SKM-1 treated with dmso at 0.1 percent for 144 hours (cell line): ENCODE data around the gene MLIP.

Experiments
- DNase-seq: peaks from one replicate; lab custom pipeline; 2025; ENCODE audit not compliant: unreplicated experiment; lab: John Stamatoyannopoulos, UW

The MLIP gene

DNA sequence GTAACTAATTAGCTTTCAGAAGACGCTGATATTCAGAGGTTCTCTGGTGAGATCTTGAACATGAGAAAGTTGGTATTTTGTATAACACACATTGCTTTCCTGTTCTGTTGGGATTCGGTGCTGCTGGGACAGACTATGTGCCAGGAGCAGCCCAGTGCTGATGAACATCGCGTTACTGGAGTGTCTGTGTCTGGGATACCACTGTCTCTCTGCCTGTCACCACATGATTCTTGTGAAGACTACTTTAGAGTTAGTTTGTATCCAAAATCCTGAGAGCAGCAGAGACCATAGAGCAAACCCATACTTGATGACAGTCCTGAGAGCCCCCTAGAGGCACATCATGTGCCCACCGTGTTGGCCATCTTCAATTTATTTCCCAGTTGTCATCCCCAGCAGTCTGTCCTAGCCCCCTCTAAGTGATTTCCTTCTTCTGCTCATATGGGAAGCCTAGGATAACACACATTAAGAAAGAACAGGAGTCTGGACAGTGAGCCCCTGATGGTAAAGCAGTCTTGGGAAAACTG, 155.2 kb downstream of the MLIP start:
- DNase-seq, result no peak

DNA sequence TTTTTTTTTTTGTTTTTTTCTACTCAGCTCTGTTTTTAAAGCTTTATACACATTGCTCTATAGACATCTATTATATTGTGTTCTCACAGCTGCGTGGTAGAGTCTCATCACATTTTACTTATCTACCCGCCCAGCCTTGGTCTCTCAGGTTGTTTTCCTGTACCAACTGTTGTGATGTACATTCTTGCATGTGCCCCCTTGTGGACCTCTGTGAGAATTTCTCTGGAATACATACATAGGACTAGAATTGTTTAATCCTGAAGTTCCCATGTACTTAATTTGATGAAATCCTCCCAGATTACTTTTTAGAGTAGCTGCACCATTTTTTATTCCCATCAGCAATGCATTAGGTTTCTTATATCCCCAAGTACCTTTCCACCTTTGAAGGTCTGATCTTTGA, 156.6 kb downstream of the MLIP start:
- peak; percentile 15 for DNase-seq

DNA sequence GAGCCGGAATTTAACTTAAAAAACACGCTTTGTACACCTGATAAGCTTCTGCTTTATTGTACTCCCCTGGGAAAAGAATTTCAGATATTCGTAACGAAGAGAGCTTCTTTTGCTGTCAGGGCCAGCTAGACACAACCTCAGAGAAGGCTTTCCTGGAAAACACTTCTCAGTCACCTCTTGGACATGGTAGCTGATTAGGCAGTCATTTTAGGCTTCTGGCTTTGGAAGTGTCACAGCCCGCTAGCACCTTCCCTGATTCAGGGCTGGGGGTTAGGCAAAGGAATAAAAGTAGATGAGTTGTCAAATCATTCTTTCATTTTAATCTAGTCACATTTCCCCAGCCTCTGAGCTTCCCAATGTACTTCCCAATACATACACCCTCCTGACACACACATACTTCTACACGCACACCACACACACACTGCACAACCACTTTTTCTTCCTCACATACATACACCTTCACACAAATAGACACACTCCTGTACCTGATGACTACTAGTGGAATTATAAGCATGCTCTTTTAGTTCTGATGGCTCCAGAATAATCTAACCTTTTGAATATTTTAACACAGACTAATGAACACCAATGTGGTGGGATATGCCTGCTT, 162.1 kb downstream of the MLIP start:
- no peak for DNase-seq

DNA sequence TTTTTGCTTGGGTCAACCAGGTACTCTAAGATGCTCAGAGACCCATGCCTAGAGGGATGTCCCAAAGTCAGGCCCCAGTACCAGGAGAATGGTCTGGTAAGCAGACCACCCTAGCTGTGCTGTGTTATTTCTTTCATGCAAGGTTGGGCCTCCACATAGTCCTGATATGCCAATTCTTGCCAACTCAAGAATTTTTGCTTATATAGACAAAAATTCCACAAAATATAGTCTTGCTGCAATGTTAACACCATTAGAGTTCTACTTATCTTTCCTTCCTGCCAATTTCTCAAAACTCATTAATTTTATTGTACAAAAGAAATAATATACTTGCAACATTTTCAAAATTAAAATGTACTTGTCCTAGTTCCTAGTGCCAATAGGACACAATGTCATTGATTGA, 163.1 kb downstream of the MLIP start:
- DNase-seq, result no peak

DNA sequence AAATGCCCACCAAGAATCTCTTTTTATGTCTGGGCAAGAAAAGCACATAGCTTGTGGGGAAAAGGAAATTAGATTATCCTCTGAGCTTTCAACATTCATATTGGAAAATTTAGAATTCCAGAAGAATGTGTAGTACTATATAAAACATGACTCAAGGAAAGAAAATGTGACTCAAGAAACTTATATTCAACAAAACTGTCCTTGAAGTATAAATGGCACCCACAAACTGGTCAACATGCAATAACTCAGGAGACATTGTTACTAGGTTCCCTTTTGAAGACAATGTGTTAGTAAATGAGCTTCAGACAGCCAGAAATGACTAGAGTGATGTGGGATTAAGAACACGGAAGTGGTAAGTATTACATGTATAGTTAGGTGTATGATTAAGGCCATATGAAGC, 170.9 kb downstream of the MLIP start:
- DNase-seq, result no peak

DNA sequence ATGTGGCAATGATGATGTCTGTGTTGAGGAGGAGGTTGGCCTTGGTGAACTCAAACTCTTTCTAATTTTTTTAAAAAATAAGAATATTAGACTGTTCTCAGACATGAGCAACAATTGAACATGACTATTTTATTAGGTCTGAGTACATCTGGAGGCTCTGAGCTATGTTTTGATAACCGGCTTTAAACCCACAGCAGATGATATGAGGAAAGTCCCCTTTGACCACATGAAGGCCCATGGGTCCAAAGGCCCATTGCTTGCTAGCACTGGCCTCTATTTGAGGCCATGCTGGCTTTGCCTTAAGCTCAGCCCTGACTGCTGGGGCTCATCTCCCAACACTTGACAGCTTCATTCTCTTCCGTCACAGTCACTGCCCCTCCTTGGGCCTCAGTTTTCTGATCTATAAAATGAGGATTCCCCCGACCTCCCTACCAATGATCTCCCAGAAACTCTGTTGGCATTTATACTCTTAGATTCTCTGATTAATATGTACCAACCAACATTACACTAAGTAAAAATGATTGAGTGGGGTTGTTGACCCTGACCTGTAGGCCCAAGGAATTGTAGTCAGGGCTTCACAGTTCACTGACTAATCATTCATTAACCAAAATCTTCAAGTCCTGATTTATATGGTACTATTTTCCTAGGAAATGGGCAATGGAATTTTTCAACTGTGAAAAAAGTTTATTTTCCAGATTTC, 173.1 kb downstream of the MLIP start:
- DNase-seq, result no peak

DNA sequence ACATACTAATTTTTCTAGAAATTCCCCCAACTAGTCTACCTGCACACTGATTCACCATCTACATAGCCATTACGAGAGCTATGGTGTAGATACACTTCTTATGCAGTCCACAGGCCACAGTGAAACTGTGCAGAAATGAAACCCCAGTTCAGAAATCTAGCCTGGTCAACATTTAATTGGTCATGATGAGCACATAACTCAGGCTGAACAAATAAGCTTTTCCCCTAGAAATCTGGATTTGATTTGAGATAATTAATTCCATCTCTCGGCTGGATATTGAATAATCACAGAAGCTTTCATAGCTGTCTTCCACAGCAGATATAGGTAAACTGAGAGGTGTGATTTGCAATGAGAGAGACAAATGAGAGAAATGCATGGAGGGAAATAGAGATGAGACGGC, 174.4 kb downstream of the MLIP start:
- DNase-seq, result no peak

DNA sequence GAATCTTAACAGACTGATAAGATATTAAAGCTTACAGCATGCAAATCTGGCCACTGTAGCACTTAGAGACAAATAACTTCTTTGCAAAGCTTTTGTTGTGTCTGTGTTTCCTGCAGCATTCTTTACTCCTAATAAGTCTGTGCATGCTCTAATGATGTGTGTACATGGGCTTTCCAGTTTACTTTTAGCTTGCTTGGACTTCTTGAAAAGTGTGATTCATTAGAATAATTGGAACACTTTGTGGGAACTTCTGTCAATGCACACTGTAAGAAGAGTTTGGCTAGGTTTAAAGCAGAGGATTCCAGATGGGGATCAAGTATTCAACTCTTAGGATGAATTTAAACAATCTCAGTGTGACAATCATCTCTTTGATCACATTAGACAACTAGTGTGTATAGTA, 174.9 kb downstream of the MLIP start:
- no peak for DNase-seq

DNA sequence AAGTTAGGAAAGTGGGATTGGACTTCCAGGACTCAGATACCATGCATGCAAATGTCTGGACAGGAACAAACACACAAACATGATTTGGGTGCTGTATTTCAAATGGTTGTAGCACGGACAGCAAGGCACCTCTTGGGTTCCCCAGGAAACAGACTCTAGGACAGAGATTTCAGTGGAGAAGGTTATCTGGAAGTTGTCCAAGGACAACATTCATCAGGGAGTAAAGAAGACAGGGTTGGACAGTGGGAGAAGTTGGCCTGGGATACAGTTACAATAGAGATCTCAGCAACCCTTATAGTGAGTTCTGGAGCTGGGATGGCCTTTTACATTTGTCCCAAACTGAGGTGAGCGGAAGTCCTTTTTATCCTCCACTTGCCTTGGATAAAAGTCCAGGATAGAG, 177.2 kb downstream of the MLIP start:
- no peak for DNase-seq

DNA sequence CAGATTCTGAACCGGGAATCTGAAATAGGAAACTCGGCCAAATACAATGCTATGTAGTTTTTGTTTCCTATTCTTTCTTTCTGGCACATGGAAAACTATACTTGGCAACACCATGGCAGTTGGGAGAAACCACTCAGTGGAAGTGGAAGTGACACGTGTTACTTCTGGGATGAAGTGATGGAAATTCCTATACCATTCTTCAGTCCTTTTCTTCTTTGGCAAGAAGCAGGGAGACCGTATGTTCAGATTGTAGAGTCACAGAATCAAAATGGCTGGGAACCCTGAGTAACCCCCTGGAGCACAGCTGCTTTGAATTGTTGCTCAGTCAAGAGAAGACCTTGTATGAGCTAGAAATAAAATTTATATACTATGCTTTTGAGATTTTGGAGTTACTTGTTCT, 178.2 kb downstream of the MLIP start:
- no peak for DNase-seq

DNA sequence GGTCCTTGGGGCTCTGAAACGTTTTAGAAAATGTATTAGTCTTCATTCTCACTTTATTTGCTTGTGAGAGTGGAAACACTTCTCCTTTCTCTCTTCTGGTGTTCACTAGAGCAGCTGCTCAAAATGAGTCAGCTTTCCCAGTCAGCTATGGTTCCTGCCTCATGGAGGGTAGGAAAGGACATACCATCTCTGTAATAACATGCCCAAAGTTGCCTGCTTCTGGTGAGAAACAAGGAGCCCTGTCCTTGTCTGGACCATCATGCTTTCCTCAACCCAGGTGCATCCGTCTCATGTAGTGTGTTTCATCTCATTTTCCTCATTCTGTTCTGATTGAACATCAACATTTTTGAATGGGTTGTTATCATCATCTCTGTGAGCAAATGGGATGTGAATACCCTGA, 179.9 kb downstream of the MLIP start:
- peak; percentile 31 for DNase-seq

DNA sequence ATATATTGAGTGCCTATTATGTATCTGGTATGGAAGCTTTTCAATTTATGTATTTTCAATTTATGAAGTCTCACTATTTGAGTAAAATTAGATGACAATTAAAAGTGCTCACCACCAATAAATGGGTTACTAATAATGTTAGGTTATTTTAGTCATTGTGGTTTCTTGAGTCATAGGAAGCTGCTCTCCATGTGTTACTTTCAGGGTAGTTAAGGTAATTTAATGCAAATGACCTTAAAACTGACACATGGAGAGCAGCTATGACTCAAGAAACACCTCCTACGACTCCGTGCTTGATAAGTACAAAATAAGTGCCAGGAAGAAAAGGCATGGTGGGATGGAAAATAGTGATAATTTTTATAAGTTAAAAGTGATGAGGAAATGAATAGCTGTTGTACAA, 180.5 kb downstream of the MLIP start:
- DNase-seq, result no peak

DNA sequence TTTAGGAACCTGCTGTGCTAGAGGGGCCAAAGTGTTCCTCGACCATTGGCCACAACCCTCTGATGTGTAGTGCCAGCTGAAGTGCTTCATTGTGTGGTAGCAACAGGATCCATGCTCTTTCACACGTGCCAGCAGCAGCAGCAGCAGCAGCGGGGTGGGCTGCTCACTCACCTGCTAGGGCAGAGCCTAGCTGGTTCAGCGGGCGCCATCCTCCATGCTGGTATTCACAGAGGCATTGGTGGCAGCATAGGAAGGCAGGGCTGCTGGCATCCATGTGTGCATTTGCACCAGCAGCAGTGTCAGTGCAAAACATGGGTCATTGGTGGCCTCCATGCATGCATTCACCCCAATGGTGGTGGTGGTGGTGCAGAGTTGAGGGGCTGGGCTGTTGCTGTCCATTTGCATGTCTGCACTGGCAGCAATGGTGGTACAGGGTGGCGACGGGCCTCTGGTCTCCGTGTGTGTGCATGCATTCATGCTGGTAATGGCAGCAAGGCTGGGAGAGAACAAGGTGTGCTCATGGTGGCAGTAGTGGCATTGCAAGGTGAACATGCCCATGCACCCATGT, 183.8 kb downstream of the MLIP start:
- DNase-seq, result no peak

DNA sequence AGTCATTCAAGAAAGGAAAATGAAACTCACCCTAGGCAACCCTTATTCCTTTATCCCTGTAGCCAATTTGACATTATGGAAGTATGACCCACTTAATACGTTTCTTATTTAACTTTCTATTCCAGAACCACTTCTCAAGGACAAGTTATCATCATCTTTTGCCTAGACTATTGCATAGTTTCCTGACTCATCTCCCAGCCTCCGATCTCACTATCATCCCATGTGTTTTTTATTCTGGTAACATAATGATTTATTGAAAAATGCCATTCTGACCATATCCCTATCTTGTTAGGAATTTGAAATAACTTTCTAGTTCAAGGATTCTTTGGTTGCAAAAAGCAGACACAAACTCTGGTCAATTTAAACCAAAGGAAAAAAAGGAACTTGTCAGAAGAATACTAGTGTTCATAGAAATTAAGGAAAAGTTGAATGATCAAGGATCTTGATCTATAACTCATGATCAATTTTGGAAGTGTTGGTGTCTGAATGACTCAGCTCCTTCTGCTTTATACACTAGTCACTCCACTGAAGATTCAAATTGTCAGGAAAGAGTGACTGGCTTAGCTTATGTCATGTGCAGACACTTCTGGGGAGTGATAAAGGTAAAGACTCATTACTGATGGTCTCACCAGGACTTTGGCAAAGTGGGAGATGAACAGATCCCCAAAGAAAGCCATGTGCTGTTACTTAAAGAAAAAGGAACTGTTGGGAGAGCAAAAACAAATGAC, 188.5 kb downstream of the MLIP start:
- DNase-seq, result no peak

DNA sequence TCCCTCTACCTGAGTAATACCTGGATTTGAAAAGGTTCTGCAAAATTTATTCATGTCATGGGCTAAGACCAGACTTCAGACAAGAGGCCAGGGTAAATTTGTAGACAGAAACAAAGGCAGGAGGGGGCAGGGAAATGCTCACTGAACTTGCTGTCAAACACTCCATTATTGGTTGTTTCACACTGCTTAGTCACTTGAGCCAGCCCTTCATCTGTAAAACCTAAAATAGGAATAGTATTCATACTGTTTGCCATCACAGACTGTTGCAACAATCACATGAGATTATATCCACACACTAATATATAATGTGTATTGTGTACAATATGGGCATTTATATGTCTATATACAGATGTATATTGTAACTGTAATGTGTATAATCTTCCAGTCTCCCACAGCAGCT, 190.5 kb downstream of the MLIP start:
- no peak for DNase-seq

DNA sequence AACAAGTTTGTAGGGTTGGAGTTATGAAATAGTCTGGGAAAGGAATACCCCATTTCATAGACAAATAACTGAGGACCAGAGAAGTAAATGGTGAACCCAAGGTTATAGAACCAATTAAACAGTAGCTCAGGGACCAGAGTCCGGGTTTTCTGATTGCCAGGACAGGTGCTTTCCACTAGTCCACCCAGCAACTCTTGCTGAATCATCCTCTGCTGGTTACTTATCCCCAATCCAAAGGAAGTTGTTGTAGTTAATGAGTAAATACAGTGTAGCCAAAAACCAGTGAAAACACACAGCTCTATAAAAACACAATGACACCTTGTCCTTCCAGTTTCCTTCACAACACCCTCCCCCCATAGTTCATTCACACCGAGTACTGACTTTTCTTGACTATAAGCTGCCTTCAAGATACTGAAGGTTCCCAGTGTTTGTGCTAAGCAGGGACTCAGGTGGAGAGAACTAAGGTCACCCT, 196.2 kb downstream of the MLIP start:
- DNase-seq, result no peak

DNA sequence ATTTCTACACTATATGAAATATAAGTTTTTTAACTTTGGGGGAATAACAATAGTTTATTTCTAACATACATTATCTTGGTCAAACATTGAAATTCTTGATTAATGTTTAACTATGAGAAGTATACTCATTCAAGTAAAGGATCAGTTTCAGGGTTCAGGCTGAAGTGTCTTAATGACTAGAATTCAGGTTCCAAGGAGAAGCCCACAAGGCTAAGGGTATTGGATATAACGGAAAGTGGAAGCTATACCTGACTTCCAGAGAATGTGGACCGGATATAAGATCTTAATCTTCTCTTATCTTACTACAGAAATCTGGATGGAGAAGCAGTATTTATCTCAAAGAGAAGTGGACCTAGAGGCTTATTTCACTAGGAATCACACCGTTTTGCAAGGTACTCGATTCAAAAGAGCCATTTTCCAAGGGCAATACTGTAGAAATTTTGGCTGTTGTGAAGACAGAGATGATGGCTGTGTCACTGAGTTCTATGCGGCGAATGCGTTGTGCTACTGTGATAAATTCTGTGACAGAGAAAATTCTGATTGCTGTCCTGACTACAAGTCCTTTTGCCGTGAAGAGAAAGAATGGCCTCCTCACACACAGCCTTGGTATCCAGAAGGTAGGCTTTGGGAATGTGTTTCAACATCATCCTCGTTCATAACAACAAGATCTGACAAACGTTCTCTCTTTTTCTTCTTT, 197.2 kb downstream of the MLIP start, which contains the start of gene TINAG:
Gene TINAG, plus strand, starts transcription at position 153 of the 697 bp plus-strand sequence. Its CDS starts 110 bp downstream, at position 263.
- no peak for DNase-seq

DNA sequence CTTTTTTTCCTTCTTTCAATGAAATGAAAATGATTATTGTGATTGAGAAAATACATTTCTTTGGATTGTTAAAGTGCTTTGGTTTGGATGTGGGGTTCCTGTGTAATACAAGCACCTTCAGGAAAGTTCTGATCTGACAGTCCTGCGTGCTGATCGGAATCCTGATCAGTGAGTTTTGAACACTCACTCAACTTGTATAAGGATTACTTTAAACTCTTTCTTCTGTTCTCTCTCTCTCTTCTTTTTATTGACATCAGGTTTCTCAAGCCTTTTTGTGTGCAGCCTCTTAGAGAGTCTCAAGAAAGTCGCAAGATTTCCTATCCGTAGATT, 197.7 kb downstream of the MLIP start:
- DNase-seq, result no peak

DNA sequence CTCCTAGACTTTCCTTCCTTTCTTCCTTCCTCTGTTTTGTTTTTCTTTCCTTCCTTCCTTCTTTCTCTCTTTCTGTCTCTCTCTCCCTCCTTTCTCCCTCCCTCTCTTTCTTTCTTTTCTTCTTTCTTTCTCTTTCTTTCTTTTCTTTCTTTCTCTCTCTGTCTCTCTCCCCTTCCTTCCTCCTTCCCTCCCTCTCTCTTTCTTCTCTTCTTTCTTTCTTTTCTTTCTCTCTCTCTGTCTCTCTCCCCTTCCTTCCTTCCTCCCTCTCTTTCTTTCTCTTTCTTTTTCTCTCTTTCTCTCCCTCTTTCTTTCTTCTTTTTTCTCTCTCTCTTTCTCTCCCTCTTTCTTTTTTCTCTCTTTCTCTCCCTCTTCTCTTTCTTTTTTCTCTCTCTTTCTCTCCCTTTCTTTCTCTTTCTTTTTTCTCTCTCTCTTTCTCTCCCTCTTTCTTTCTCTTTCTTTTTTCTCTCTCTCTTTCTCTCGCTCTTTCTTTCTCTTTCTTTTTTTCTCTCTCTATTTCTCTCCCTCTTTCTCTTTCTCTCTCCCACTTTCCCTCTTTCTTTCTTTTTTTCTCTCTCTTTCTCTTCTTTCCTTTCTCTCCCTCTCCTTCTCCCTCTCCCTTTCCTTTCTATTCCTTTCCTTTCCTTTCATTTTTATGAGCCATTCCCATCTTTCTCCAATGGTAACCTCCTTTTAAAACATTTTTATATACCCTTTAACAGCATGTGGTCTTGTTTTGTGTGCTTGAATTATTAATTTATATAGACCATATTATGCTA, 199.3 kb downstream of the MLIP start:
- no peak for DNase-seq

DNA sequence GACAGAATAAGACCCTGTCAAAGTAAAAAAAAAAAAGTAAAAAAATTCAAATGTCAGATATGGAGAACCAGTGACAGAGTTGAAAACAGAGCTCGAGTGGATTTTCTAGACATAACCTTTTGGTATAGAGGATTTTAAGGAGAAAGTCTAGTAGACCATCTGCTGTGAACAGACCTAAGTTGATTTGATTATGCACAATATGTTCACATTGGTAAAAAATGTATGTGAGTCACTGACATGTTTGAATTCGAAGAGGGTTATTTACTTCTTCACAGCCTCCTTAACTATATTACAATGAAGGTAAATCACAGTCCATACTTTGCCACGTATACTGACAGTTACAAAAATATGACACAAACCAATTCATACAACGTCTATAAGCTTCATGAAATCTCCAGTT, 204.4 kb downstream of the MLIP start:
- DNase-seq, result no peak
